ENCODE results near the gene NPR2.

NPR2 gene

DNA sequence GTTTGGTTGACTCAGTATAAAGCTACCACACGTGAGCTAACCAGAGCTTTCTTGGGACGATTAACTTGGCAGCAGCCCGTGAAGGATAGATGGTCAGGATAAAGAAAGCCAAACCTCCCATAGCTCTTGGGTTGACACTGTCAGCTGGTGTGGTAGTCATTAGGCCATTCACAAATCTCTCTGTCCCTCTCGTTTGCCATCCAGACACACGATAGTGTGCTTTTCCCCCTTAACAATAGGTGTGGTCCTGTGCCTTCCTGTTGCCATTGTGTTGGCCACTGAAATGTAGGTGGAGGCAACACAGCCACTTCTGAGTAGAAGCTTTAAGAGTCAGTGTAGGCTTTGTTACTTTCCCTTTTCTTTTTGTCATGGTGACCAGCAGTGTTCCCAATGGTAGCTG is 67.1 kb downstream of the NPR2 start:
- DNase-seq (ENCODE audit: low read depth, low spot score): no peak
